Neural progenitor cell (in vitro differentiated cells): Measurements from ENCODE around the gene WRAP53. TPM values are rescaled to one million over a fixed set of nuclear protein-coding genes. Genes with fewer than 3 reads are reported as not detected.
A peak's percentile ranks its signal among the peaks of the same experiment; 100 is the strongest.

ENCODE experiments used
- DNase-seq: peaks from one replicate; pipeline ENCODE4 v3.0.0-alpha.2; 2016; ENCODE audit warnings: low spot score
- H2AFZ ChIP-seq: fragments of 200-600 bp; sonication (generic); replicated peaks from 2 replicates; pipeline ENCODE4 v1.6.1; 2016; ENCODE audit warnings: antibody characterized with exemption
- H3F3A ChIP-seq: fragments of 200-600 bp; sonication (generic); 2 replicates; pipeline ENCODE4 v1.6.1; 2016; ENCODE audit warnings: antibody characterized with exemption, low read depth
- H3K27ac ChIP-seq: fragments of 200-600 bp; sonication (generic); 2 replicates; pipeline ENCODE4 v1.5.1; 2016; ENCODE audit warnings: mild to moderate bottlenecking
- H3K27me3 ChIP-seq: fragments of 200-600 bp; sonication (generic); 2 replicates; pipeline ENCODE4 v1.6.1; 2016; ENCODE audit warnings: mild to moderate bottlenecking, moderate library complexity
- H3K36me3 ChIP-seq: fragments of 200-600 bp; sonication (generic); 2 replicates; pipeline ENCODE4 v1.5.1; 2016
- H3K4me1 ChIP-seq: fragments of 200-600 bp; sonication (generic); 2 replicates; pipeline ENCODE4 v1.6.1; 2016; ENCODE audit warnings: mixed run types
- H3K4me2 ChIP-seq: fragments of 200-600 bp; sonication (generic); 2 replicates; pipeline ENCODE4 v1.6.1; 2016
- H3K4me3 ChIP-seq: fragments of 200-600 bp; sonication (generic); 2 replicates; pipeline ENCODE4 v1.5.1; 2016
- H3K79me2 ChIP-seq: fragments of 200-600 bp; sonication (generic); 2 replicates; pipeline ENCODE4 v1.6.1; 2016; ENCODE audit warnings: low read depth
- H3K9ac ChIP-seq: fragments of 200-600 bp; sonication (generic); 2 replicates; pipeline ENCODE4 v1.6.1; 2016
- H3K9me3 ChIP-seq: fragments of 200-600 bp; sonication (generic); 2 replicates; pipeline ENCODE4 v1.5.1; 2016; ENCODE audit warnings: low read depth
- H4K20me1 ChIP-seq: fragments of 200-600 bp; sonication (generic); 2 replicates; pipeline ENCODE4 v1.6.1; 2016; ENCODE audit warnings: low read depth
- H3K27ac Mint-ChIP-seq: 3 replicates; pipeline ENCODE4 v1.8.0; 2021; ENCODE audit warnings: mixed read lengths
- H3K27me3 Mint-ChIP-seq: 2 replicates; pipeline ENCODE4 v1.8.0; 2022; ENCODE audit warnings: low read depth, mild to moderate bottlenecking, inconsistent platforms, moderate library complexity, mixed read lengths; ENCODE audit not compliant: insufficient read depth
- H3K36me3 Mint-ChIP-seq: 3 replicates; pipeline ENCODE4 v1.8.0; 2021; ENCODE audit warnings: mixed read lengths
- H3K4me1 Mint-ChIP-seq: 3 replicates; pipeline ENCODE4 v1.8.0; 2021; ENCODE audit warnings: mixed read lengths
- H3K4me3 Mint-ChIP-seq: 3 replicates; pipeline ENCODE4 v1.8.0; 2021; ENCODE audit warnings: mild to moderate bottlenecking, moderate library complexity, mixed read lengths
- H3K9me3 Mint-ChIP-seq: 3 replicates; pipeline ENCODE4 v1.8.0; 2020; ENCODE audit warnings: mixed read lengths
- EZH2 ChIP-seq: fragments of 200-600 bp; sonication (generic); IDR thresholded peaks from 2 replicates; pipeline ENCODE4 v1.6.1; 2017; ENCODE audit warnings: antibody characterized with exemption, mild to moderate bottlenecking, moderate library complexity
- EZH2phosphoT487 ChIP-seq: fragments of 200-600 bp; sonication (generic); IDR thresholded peaks from 2 replicates; pipeline ENCODE4 v1.6.1; 2017; ENCODE audit warnings: antibody characterized with exemption
- total RNA-seq: library from RNA; depleted of rRNA; stranded (reverse); fragments of >200 nt; gene quantifications from 2 replicates; pipeline ENCODE4 v1.2.3, GENCODE V29; 2015; ENCODE audit warnings: low replicate concordance
- TF ChIP-seq, protein P1 (sequence below): fragments of 200-600 bp; sonication (generic); IDR thresholded peaks from 2 replicates; pipeline ENCODE4 v1.5.1; 2017; ENCODE audit warnings: antibody characterized with exemption, mild to moderate bottlenecking

The WRAP53 gene
- total RNA-seq, 1 donor from 2014 or later = 12.6 TPM

DNA sequence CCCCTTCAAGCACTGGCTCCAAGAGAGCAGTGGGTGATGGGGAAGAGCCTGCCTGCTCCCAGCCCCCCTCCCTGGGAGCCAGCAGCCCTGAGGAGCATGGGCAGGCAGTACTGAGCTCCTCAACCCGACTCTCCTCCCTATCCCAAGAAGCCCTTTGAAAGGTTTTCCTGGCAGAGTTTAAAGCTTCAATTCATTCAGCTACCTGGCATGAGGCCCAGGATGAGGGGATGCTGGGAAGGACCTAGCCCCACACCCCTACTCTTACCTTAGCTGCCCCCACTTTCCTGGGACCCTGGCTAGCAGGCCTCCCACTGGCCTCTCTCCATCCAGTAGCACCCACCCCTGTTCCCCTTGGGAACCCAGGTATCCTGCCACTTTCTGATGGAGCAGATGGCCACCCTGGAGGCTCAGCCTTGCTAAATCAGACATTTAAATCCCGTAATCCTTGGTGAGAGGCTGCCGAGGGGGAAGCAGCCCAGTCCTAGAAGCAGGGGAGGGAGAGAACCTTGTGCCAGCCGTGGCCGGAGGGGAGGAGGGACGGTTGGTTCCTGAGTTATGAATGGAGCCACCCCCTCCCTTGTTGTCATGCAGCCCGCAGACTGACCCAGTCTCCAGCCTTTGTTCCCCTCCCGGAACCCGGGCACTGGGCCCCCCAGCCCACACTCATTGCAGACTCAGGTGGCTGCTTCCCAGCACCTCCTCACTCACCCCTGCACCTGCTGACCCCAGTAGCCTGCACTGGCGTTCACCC lies 20.4 kb upstream of the WRAP53 start:
- H3K27me3 Mint-ChIP-seq = peaks cover 5% of the 10 kb centered on the region
- Histone ChIP-seq H3K27ac (no peak overlapping the region), H3K79me2 (no peaks in the 10 kb centered on the region), H3K4me2 (no peak overlapping the region), H3K4me3 (no peak overlapping the region), H2AFZ (no peak overlapping the region), H3K9ac (no peak overlapping the region), H3K4me1 (no peaks in the 10 kb centered on the region), H3K36me3 (no peaks in the 10 kb centered on the region), H3F3A (peaks cover 6% of the 10 kb centered on the region), H3K9me3 (no peaks in the 10 kb centered on the region), H3K27me3 (no peaks in the 10 kb centered on the region), H4K20me1 (no peaks in the 10 kb centered on the region)
- H3K4me1 Mint-ChIP-seq = no peaks in the 10 kb centered on the region
- TF ChIP-seq, protein P1, sequence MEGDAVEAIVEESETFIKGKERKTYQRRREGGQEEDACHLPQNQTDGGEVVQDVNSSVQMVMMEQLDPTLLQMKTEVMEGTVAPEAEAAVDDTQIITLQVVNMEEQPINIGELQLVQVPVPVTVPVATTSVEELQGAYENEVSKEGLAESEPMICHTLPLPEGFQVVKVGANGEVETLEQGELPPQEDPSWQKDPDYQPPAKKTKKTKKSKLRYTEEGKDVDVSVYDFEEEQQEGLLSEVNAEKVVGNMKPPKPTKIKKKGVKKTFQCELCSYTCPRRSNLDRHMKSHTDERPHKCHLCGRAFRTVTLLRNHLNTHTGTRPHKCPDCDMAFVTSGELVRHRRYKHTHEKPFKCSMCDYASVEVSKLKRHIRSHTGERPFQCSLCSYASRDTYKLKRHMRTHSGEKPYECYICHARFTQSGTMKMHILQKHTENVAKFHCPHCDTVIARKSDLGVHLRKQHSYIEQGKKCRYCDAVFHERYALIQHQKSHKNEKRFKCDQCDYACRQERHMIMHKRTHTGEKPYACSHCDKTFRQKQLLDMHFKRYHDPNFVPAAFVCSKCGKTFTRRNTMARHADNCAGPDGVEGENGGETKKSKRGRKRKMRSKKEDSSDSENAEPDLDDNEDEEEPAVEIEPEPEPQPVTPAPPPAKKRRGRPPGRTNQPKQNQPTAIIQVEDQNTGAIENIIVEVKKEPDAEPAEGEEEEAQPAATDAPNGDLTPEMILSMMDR = no peak
- TF ChIP-seq EZH2 = no peak
- no peak for TF ChIP-seq EZH2phosphoT487
- H3K9me3 Mint-ChIP-seq = no peaks in the 10 kb centered on the region
- no peak overlapping the region for H3K4me3 Mint-ChIP-seq
- no peak for DNase-seq
- no peak overlapping the region for H3K27ac Mint-ChIP-seq
- peaks cover 20% of the 10 kb centered on the region for H3K36me3 Mint-ChIP-seq

DNA sequence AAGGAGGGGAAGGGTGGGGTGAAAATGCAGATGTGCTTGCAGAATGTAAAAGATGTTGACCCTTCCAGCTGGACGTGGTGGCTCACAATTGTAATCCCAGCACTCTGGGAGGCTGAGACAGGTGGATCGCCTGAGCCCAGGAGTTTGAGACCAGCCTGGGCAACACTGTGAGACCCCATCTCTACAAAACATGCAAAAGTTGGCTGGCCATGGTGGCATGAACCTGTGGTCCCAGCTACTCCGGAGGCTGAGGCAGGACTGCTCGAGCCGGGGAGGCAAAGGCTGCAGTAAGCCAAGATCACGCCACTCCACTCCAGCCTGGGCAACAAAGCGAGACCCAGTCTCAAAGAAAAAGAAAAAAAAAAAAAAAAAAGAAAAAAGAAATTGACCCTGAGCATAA lies 19.8 kb upstream of the WRAP53 start:
- H3K79me2 ChIP-seq = no peaks in the 10 kb centered on the region
- H3F3A ChIP-seq = peaks cover 6% of the 10 kb centered on the region
- H3K9me3 Mint-ChIP-seq = peaks cover 3% of the 10 kb centered on the region
- H3K9ac ChIP-seq = no peak overlapping the region
- H3K27me3 ChIP-seq = no peaks in the 10 kb centered on the region
- H3K36me3 Mint-ChIP-seq = peaks cover 26% of the 10 kb centered on the region
- H3K27ac ChIP-seq = no peak overlapping the region
- H3K36me3 ChIP-seq = peaks cover 5% of the 10 kb centered on the region
- H3K4me3 ChIP-seq = no peak overlapping the region
- TF ChIP-seq, protein P1 = no peak
- no peak for TF ChIP-seq EZH2phosphoT487
- TF ChIP-seq EZH2 = no peak
- H3K4me3 Mint-ChIP-seq = no peak overlapping the region
- no peak for DNase-seq
- H3K27me3 Mint-ChIP-seq = peaks cover 5% of the 10 kb centered on the region
- no peaks in the 10 kb centered on the region for H3K4me1 ChIP-seq
- no peak overlapping the region for H2AFZ ChIP-seq
- H3K4me2 ChIP-seq = no peak overlapping the region
- H3K4me1 Mint-ChIP-seq = no peaks in the 10 kb centered on the region
- H3K27ac Mint-ChIP-seq = no peak overlapping the region
- H3K9me3 ChIP-seq = no peaks in the 10 kb centered on the region
- no peaks in the 10 kb centered on the region for H4K20me1 ChIP-seq

DNA sequence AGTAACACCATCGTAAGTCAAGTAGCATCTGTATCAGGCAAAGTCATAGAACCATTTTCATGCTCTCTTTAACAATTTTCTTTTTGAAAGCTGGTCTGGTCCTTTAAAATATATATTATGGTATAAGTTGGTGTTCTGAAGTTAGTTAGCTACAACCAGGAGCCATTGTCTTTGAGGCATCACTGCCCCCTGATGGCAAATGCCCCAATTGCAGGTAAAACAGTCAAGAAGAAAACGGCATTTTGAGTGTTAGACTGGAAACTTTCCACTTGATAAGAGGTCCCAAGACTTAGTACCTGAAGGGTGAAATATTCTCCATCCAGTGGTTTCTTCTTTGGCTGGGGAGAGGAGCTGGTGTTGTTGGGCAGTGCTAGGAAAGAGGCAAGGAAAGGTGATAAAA lies 15.0 kb upstream of the WRAP53 start:
- Histone ChIP-seq H2AFZ (no peak overlapping the region), H3K36me3 (peaks cover 11% of the 10 kb centered on the region), H3K4me3 (no peak overlapping the region), H3K27me3 (no peaks in the 10 kb centered on the region), H3K79me2 (peaks cover 15% of the 10 kb centered on the region), H3K9me3 (peaks cover 4% of the 10 kb centered on the region), H4K20me1 (peaks cover 16% of the 10 kb centered on the region), H3K27ac (no peak overlapping the region), H3K4me2 (no peak overlapping the region), H3K9ac (no peak overlapping the region), H3F3A (no peaks in the 10 kb centered on the region), H3K4me1 (peaks cover 16% of the 10 kb centered on the region)
- Mint-ChIP-seq H3K27ac (no peak overlapping the region), H3K27me3 (peaks cover 9% of the 10 kb centered on the region), H3K4me1 (peaks cover 9% of the 10 kb centered on the region), H3K36me3 (peaks cover 47% of the 10 kb centered on the region), H3K9me3 (peaks cover 8% of the 10 kb centered on the region), H3K4me3 (no peak overlapping the region)
- no peak for TF ChIP-seq EZH2
- TF ChIP-seq, protein P1 = peak; percentile 56
- no peak for TF ChIP-seq EZH2phosphoT487
- peak; percentile 34 for DNase-seq
